ENCODE results near the gene DTX3L.

GRCh38 chr3:122598151-122598550 lies 34.0 kb downstream of the DTX3L start:
- TF ChIP-seq TAF1 (IDR thresholded peaks at IDR 0.05; ENCODE audit: borderline replicate concordance, low read depth, low read length) (no peak), POLR2A (IDR thresholded peaks at IDR 0.05; ENCODE audit: low read depth, low read length) (no peak)
